ENCODE results near the gene COL28A1.
"Not testable (repeated sequence)": the region's sequence is repeated elsewhere in the genome, so short reads cannot be mapped to it uniquely, and the experiment has no call there.

COL28A1 gene

DNA sequence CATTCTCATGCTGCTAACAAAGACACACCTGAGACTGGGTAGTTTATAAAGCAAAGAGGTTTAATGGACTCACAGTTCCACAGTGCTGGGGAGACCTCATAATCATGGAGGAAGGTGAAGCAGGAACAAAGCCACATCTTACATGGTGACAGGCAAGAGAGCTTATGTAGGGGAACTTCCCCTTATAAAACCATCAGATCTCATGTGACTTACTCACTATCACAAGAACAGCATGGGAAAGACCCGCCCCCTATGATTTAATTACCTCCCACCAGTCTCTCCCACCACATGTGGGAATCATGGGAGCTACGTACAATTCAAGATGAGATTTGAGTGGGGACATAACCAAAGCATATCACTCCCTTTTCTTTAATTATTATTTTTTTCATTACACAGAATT, 16.6 kb downstream of the COL28A1 start:
- DNase-seq (ENCODE audit: low read depth in 2 of 2): no peak

DNA sequence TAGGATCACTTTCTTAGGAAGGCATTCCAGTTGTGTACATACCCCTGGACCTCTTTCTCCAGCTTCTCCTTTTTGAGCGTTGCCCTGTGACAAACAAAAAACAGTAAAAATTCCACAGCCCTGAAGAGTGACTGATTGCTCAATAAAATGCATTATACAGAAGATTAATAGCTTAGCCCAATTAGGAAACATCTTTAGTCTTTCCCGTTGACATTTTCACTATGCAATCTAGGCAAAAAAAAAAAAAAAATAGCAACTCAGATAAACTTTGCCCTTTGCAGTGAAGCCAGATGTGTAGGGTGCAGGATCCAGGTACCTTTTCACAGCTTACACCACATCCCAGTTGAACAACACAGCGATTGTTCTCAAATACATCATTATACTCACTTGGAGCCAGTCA, 17.9 kb downstream of the COL28A1 start:
- no peak for DNase-seq (ENCODE audit: low read depth in 2 of 2)

DNA sequence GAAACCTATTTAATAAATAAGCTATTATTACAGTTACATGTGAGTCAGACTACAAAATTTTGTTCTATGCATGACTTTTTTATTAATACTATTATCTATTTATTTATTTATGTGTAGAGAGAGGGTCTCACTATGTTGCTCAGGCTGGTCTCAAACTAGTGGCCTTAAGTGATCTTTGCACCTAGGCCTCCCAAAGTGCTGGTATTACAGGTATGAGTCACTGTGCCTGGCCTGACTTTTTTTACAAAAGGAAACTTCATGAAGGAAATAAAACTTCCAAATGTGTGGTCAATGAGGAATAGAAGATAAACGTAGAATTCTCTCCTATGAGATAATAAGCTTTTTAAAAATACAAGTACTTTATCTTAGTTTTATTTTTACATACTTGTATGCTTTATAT, 19.0 kb downstream of the COL28A1 start:
- DNase-seq (ENCODE audit: low read depth in 2 of 2): no peak

DNA sequence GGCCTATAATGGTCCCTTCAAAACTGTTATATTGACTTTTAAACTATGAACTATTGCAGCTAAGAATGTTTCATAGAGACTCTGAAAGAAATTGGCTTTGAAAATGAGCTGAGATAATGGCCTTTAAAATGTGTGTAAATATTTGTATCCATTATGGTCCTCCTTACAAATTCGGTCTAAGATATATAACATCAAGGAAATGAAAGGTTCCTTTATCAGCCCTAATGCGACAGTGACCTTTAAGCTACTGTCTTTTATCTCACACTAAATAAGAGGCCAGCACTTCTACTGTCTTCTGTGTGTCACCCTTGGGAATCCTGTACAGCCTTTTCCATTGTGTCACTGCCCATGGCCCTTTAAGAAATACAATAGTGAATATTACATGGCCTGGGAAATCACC, 19.5 kb downstream of the COL28A1 start:
- DNase-seq (ENCODE audit: low read depth in 2 of 2): no peak

DNA sequence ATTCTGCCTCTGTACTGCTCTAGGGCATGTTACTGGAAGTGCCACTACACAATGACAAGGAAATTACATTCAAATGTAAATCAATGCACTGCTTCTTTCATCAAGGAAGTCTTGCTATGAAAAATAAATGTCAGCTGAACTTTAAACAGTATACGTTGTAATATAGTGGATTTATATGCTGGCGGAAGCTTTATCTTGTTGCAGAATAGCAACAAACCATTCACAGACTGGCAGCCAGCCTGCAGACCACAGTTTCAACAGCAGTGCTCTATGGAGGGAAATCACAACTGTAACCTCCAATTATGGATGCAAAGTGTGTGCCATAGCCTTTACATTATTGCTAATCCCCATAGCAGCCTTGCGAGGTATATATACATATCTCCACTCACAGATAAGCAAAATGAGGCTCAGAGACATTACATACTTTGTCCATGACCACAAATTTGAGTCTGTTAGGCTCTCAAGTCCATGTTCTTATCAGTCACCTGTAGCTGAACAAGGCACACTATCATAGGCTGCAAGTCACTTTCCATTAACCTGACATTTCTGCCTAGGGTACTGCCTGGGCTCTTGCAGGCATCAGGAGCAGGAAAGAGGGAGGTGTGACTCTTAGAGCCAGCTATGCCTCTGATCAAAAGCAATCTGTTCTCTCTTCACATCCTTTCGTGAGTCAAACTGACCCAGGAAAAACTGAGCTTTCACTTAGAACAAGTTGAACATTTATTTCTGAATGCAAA, 22.6 kb downstream of the COL28A1 start:
- DNase-seq (ENCODE audit: low read depth in 2 of 2): no peak

DNA sequence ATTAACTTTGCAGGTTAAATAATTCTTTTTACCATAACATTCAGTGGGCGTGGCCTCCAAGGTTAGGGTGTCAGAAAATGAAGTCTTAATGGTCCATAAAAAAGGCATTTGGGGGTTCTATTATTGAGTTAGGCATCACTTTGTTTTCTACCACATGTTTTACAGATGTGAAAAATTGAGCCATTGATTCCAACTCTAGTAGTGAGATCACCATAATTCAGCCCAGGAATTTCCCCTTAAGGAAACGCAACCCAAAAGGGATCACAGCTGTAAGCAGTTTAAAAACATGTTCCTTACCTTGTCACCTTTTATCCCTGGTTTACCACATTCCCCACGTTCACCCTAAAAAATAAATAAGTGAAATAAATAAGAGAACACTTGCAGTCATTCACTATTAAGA, 24.9 kb downstream of the COL28A1 start:
- no peak for DNase-seq (ENCODE audit: low read depth in 2 of 2)

DNA sequence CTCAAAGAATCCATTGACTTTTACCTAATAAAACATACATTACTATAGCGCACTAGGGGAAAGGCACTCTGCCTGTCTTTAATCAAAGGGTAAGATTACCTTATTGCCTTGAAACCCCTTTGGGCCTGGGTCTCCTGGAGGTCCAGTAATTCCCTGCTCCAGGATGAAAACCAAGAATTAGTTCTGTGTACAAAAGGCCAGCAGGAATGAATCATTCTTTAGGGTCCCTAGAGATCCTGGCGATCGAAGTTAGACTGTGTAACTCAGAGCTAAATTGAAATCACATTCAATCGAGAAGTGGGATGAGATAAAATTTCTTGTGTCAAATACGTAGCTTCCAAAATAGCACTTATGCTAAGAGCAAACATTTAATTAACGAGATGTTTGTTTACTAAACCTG, 29.8 kb downstream of the COL28A1 start:
- DNase-seq (ENCODE audit: low read depth in 2 of 2): no peak

DNA sequence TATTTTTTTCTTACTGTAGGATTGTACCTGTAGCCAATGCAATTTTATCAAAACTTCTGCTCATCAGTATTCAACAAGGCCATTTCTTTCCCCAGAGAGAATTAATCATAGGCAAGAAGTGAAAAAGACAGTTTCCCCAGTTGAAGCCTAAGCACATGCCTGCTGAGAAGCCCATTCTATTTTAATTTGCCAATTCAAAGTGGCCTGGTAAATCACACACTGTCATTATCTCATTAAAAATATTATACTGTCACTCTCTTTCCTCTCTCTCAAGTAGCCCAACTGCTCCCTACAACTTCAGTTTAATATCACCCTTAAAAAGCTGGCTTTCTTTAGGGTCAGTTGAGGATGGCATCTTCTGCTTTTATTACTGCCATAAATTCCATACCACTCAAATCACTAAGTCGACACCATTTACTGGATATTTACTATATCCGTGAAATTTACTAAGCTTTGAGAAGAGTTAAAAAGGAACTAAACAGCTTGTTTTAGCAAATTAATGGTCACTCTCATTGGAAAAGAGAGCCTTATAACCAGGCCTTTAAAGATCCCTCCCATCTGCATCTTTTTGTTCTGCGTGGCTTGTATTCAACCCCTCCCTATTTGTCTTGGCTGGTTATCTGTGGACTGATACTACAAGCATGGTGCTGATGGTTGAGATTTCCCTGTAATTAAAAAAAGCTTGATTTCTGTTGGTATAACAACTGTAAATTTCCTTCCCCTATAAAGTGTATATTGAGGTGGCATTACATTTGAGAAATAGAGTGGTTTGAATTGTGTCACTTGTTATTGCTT, 30.6 kb downstream of the COL28A1 start:
- DNase-seq (ENCODE audit: low read depth in 2 of 2): no peak

DNA sequence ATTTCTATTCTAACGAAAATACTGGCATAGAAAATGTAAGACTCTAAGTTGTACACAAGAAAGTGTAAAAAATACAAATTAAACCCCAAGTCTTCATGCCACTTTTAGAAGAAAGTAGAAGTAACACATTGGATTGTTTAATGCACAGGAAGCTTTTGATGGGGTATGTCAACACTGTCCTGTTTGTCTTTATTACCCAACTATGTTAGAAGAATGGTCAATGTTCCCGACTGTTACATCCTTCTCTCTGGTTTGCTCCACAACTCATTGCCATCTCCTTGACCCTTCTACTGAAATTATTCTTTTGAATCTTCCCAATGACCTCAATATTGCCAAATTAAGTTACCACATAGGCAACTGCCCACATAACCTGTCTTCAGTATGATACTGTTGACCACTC, 35.8 kb downstream of the COL28A1 start:
- DNase-seq (ENCODE audit: low read depth in 2 of 2): no peak

DNA sequence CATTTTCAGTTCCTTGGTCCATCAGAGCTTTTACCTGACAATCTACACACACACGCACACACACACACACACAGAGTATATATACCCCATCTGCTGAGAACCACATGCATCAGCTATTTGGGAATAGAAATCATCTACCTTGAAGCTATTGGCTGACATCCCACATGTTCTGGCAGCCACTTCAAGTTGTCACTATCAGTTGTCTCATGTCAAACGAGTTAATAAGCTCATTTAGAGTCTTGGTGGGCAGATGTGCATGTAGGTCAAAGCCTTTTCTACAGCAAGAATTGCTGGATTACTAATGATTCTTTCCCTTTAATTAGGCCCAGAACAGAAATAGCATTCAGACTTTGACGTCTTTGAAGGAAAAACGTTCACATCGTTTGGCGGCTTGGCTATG, 36.8 kb downstream of the COL28A1 start:
- no peak for DNase-seq (ENCODE audit: low read depth in 2 of 2)

DNA sequence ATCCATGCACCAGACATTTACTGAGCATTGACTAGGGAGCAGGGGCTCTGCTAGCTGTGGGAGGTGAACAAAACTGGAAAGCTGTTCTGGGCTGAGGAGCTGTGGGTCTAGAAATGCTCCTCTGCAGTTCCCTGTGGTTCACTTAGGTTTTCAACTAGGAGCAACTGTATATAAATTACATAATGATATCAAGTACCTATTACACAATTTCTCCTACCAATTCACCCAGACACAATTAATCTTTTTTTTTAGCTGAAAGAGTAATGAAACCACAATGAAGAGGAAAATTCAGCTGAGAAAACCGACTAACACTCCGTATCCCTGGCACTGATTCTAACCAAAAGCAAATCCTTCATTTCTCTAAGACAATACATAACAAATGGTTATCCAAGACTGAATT, 39.4 kb downstream of the COL28A1 start:
- no peak for DNase-seq (ENCODE audit: low read depth in 2 of 2)

DNA sequence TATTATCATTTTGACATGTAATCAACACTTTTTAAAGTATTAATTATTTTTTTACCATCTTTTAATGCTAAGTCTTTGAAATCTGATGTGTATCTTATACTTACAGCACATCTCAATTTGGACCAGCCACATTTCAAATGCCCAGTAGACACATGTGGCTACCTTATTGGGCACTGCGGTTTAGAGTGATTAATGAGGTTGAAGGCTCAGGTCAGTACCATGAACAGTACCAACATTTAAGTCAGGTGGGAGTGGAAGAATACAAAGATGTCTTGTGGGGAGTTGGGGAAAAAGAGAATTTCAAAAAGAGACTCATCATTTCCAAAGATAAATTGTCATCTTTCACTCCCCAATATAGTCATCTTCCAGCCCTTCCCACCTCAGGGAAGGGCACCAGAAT, 40.5 kb downstream of the COL28A1 start:
- DNase-seq (ENCODE audit: low read depth in 2 of 2): no peak

DNA sequence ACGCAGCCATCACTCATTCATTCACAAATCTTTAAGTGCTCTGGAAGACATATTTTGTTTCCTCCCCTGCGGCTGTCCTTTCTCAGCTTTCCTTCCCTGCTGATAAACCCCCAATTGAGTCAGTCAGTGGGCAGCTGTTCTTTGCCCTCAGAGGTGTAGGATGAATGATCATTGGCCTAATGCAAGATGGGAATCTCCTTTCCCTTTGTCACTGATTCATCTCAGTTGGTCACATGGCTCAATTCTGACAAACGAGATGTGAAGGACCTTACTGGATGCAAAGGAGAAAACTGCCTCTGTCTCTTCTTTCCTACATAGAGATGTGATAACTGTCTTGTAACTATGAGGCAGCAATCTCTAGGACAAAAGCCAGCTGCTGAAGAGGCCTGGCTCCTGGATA, 44.6 kb downstream of the COL28A1 start:
- DNase-seq (ENCODE audit: low read depth in 2 of 2): no peak

DNA sequence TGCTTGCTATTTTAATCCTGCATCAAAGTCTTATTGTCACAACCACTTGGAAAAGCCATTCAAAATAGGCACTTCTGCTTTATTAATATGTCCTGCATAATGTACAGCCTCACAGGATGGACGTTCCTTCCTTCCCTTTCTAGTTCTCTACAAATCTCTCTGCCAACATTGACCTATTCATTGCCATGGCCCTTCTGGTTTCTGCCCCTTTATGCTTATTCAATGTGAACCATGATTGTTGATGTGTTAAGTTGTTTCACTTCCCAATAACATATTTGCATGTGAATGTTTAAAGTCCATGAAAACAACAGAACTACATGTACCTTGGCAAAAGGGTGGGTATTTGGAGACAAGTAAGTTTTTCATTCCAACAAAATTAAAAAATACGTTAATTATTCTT, 45.7 kb downstream of the COL28A1 start:
- no peak for DNase-seq (ENCODE audit: low read depth in 2 of 2)

DNA sequence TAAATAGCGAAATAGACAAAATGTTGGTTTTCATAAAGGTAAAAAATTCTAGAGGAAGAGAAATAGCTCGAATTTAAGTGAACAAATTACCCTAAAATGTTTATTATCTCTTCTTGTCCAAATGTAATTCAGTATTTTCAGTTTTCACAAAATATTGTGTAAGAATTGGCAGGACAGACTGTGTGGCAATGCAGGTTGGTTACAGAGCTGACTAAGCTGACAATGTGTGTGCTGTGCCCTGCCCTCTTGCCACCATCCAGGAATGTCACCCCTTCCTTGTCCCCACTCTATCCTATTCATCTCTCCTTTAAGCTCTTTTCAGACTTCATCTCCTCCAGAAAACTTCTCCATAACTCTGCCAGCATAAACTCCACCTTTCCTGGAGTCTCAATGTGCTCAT, 46.1 kb downstream of the COL28A1 start:
- DNase-seq (ENCODE audit: low read depth in 2 of 2): no peak

DNA sequence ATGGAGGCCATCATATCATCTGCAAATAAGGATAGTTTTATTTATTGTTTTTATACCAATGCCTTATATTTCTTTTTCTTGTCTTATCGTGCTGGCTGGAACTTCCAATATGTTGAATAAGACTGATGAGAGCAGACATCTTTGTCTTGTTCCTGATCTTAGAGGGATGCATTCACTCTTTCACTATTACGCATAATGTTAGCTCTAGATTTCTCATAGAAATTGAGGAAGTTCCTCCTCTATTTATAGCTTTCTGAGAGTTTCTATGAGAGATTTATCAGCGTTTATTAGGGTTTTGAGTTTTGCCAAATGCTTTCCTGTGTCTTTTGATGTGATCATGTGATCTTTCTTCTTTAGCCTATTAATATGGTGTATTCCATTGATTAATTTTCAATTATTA, 49.3 kb downstream of the COL28A1 start:
- DNase-seq (ENCODE audit: low read depth in 2 of 2): no peak

DNA sequence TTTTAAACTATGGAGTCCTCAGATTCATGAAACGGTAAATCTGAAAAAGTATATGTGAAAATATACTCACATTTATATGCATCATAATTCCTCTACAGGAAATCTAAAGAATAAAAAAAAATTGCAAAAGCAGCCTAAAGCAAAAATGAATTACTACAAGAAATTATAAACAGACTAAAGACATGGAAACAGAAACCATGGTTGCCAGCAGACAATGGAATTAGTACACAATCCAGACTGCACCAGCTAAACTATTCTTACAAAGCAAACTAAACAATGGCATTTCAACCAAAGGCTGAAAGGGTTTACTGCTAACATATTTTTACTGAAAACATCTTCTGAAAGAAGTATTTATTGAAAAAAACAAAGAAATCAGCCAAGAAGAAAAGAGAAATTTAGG, 51.6 kb downstream of the COL28A1 start:
- no peak for DNase-seq (ENCODE audit: low read depth in 2 of 2)

DNA sequence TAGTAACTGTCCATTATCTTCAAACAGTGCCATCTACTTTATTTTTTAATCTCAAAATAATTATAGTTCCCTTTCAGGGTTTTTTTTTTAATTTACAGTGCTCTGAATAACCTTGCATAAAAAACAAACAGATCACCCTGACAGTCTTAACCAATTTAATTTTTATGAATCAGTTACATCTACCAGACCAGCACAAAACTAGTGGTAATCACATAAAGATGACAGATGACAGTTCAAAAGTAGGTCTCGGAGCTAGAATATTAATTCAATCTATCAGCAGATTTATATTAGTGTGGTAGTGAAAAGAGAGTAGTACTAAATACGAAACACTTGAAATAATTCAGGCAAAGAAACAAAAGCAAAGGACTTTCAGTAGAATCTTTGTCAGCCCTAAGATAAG, 53.9 kb downstream of the COL28A1 start:
- no peak for DNase-seq (ENCODE audit: low read depth in 2 of 2)

DNA sequence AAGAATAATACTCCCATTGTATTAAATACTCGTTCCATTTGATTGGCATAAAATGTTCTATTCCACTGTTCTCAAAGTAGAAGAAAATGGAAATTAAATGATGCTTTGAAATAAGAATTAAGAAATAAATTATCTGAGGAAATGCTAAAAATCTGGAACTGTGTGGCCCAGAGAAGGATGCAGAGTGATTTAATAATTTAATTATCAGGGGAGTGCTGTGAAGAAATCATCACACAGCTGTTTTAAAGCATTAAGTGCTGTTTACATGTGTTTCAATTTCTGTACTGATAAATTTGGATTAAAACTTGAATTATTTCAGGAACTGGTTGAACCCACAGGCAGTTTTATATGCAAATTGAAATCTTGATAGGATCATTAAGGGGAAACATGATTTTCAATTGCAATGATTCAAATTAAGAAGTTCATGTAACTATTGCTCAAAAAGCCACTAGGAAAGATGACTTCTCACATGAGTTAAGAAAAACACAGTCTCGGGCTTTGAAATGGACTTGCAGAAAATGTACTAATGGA, 56.3 kb downstream of the COL28A1 start:
- no peak for DNase-seq (ENCODE audit: low read depth in 2 of 2)

DNA sequence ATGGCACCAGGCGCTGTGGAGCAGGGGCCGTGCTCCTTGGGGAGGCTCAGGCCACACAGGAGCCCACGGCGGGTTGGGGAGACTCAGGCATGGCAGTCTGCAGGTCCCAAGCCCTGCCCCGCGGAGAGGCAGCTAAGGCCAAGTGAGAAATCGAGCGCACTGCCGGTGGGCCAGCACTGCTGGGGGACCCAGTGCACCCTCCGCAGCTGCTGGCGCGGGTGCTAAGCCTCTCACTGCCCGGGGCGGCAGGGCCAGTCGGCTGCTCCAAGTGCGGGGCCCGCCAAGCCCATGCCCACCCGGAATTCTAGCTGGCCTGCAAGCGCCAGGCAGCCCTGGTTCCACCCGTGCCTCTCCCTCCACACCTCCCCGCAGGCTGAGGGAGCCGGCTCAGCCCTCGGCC, 57.1 kb downstream of the COL28A1 start:
- no peak for DNase-seq (ENCODE audit: low read depth in 2 of 2)

DNA sequence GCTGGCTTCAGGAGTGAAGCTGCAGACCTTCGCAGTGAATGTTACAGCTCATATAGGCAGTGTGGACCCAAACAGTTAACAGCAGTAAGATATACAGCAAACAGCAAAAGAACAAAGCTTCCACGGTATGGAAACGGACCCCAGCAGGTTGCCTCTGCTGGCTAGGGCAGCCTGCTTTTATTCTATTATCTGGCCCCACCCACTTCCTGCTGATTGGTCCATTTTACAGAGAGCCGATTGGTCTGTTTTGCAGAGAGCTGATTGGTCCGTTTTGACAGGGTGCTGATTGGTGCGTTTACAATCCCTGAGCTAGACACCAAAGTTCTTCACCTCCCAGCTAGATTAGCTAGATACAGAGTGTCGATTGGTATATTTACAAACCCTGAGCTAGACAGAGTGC, 58.0 kb downstream of the COL28A1 start:
- not testable (repeated sequence) for DNase-seq (ENCODE audit: low read depth in 2 of 2)

DNA sequence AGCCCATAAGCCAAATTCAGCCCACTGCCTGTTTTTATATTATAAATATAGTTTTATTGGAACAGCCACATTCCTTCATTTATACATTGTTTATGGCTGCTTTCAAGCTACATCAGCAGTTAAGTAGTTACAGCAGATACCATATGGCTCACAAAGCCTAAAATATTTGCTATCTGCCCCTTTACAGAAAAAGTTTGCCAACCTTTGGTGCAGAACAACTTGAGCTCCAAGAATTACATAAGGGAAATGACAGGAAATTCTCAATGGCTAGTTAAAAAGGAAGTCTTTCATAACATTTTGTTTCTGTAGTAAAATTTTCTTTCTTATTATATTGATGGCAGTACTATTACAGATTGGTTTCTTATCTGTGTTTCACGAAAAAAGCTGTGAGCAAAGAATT, 59.3 kb downstream of the COL28A1 start:
- no peak for DNase-seq (ENCODE audit: low read depth in 2 of 2)

DNA sequence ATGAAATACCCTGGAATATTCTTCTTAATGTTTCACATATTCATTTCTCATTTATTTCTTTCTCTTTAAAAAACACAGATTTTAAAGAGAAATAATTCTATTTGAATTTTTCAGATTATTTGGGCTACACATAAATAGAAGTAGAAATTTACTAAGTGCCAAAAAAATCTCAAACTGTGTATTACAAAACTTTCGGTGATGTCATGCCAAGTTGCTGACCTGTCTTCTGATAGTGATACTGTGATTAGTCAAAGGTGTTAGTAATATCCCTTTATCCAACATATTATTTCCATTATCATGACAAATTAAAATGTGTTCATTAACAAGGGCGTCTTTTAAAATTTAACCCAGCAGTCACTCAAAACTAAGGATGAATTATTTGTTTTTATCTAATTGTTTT, 60.1 kb downstream of the COL28A1 start:
- no peak for DNase-seq (ENCODE audit: low read depth in 2 of 2)

All from stimulated activated CD8-positive, alpha-beta memory T cell treated with anti-CD3 and anti-CD28 coated beads, Interleukin-2, amount 100 ng/mL, for 48 hours (primary cell).